Activated CD4-positive, alpha-beta memory T cell treated with anti-CD3 and anti-CD28 coated beads, Interleukin-2, amount 10 ng/mL, durations not matched to agents 7 days and 5 days (primary cell): ENCODE data around the gene PPP3CA. TPM values are rescaled to one million over a fixed set of nuclear protein-coding genes. Genes with fewer than 3 reads are reported as not detected.

Experiments
- CTCF ChIA-PET: fragments of 350-600 bp; sonication (Branson Sonifier 250); formaldehyde crosslinking; loops from one replicate; lab custom pipeline; 2021; ENCODE audit warnings: antibody characterized with exemption, inconsistent platforms; lab: Charles Lee
- POLR2A ChIA-PET: fragments of 350-600 bp; sonication (Branson Sonifier 250); formaldehyde crosslinking; loops from one replicate; lab custom pipeline; 2021; ENCODE audit warnings: antibody characterized with exemption; lab: Charles Lee
- DNase-seq: peaks from one replicate; pipeline ENCODE4 v3.0.0-alpha.2; 2020
- H3K27ac Mint-ChIP-seq: one replicate; pipeline ENCODE4 v1.8.0; 2021; ENCODE audit warnings: mild to moderate bottlenecking, mixed read lengths
- H3K27me3 Mint-ChIP-seq: one replicate; pipeline ENCODE4 v1.8.0; 2021; ENCODE audit warnings: mixed read lengths
- H3K36me3 Mint-ChIP-seq: one replicate; pipeline ENCODE4 v1.8.0; 2021; ENCODE audit warnings: low read depth, mixed read lengths
- H3K4me1 Mint-ChIP-seq: one replicate; pipeline ENCODE4 v1.8.0; 2021; ENCODE audit warnings: mixed read lengths
- H3K4me3 Mint-ChIP-seq: one replicate; pipeline ENCODE4 v1.8.0; 2021; ENCODE audit warnings: mild to moderate bottlenecking, mixed read lengths
- H3K9me3 Mint-ChIP-seq: one replicate; pipeline ENCODE4 v1.8.0; 2021; ENCODE audit warnings: mixed read lengths
- total RNA-seq, 2 experiments: library from RNA; stranded (reverse); gene quantifications; one replicate each; pipeline ENCODE4 v1.2.3, GENCODE V29; 2021

Gene PPP3CA
- total RNA-seq, 2 experiments from 2014 or later: 45.5 to 48.6 TPM

DNA sequence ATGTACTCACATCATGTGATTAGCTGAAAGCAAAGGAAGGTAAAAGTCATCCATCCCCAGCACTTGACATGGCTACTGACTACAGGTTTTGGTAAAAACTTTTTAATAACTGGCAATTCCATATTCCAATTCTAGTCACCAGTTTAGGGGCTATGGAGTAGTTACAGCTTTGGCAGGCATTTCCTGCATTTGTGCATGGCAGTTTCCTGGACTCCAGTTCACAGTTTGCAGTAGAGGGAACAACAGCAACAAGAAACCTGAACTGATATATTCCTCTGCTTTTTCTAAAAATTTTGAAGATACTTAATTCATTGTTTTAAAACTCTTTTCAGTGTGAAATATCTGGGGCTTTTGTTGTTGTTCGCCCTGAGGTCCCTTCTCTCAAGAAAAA lies 184.3 kb downstream of the PPP3CA start:
- Mint-ChIP-seq H3K9me3 (no peaks in the 10 kb centered on the region), H3K27me3 (no peaks in the 10 kb centered on the region), H3K36me3 (peaks cover 5% of the 10 kb centered on the region), H3K4me3 (no peak overlapping the region), H3K27ac (no peak overlapping the region), H3K4me1 (peaks cover 5% of the 10 kb centered on the region)
- ChIA-PET CTCF (no interaction called here), POLR2A (no interaction called here)
- no peak for DNase-seq

DNA sequence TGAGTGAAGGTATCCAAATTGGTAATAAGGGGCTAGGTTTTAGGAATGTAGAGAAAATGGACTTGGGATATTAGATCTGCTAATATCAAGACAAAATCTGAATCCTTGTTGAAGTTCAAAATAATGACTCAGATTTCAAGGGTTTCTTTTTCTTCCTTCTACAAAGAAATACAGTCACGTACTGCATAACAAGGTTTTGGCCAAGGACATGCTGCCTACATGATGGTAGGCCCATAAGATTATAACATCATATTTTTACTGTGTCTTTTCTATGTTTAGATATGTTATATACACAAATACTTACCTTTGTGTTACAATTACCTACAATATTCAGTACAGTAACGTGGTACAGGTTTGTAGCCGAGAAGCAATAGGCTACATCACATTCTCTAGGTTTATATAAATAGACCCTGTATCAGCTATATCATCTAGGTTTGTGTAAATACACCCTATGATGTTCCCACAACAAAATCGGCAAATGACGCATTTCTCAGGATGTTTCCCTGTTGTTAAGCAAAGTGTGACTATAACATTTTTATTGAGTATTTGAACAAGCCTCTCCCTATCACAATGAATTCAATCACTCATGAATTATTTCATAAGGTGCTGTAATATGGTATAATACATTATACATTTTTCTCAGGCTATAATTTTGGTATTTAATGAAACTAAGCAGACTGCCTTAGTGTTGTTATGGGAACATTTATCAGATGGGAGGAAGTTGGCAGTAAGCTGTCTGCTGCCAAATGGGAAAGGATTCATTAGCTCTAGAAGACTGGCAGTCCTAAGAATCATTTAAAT lies 186.3 kb downstream of the PPP3CA start:
- ChIA-PET CTCF (no interaction called here), POLR2A (interaction anchor here (0.6 kb wide), 1 partner anchor 275 kb away, joined by 3 read pairs; no protein-coding TSS in a partner anchor)
- DNase-seq: no peak
- Mint-ChIP-seq H3K4me1 (peaks cover 21% of the 10 kb centered on the region), H3K27me3 (no peaks in the 10 kb centered on the region), H3K36me3 (peaks cover 13% of the 10 kb centered on the region), H3K27ac (no peak overlapping the region), H3K4me3 (no peak overlapping the region), H3K9me3 (no peaks in the 10 kb centered on the region)

- no peak for DNase-seq
- no peaks in the 10 kb centered on the region for H3K27me3 Mint-ChIP-seq
These were observed 188.8 kb downstream of the PPP3CA start for GRCh38 chr4:101158507-101158906.

DNA sequence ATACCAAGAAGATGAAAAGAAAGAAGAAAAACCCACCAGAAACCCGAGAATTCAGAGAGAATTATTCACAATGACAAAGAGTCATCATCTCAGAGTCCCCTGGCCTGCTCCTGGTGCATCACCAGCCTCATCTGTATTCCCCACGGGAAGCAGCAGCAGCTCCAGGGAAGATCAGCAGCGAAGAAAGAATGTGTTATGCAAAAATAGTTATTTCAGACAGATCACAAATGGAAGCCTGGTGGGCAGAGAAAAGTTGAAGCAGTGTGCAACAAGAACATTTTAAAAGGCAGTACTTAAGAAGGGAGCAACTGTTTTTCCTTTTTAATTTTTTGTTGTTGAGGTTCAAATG lies 189.2 kb downstream of the PPP3CA start:
- H3K4me1 Mint-ChIP-seq: peaks cover 38% of the 10 kb centered on the region
- peaks cover 13% of the 10 kb centered on the region for H3K36me3 Mint-ChIP-seq
- ChIA-PET CTCF (interaction anchor here (0.8 kb wide), 1 partner anchor 211 kb away, joined by 5 read pairs; no protein-coding TSS in a partner anchor), POLR2A (interaction anchor here (0.6 to 1.8 kb wide), 2 partner anchors 137 to 1311 kb away, joined by 3 to 4 read pairs; no protein-coding TSS in a partner anchor)
- no peaks in the 10 kb centered on the region for H3K9me3 Mint-ChIP-seq
- no peaks in the 10 kb centered on the region for H3K27me3 Mint-ChIP-seq
- H3K27ac Mint-ChIP-seq: no peak overlapping the region
- H3K4me3 Mint-ChIP-seq: no peak overlapping the region
- DNase-seq: no peak

More at GRCh38 chr4:101158507-101158906, 188.8 kb downstream of the PPP3CA start:
- Mint-ChIP-seq H3K27ac (no peak overlapping the region), H3K4me1 (peaks cover 35% of the 10 kb centered on the region), H3K4me3 (no peak overlapping the region), H3K36me3 (peaks cover 13% of the 10 kb centered on the region), H3K9me3 (no peaks in the 10 kb centered on the region)
- CTCF ChIA-PET: interaction anchor here (1.2 to 1.4 kb wide), 2 partner anchors 10 to 11 kb away, joined by 4 to 6 read pairs; no protein-coding TSS in a partner anchor
- POLR2A ChIA-PET: interaction anchor here (1.8 kb wide), 1 partner anchor 138 kb away, joined by 4 read pairs; no protein-coding TSS in a partner anchor

DNA sequence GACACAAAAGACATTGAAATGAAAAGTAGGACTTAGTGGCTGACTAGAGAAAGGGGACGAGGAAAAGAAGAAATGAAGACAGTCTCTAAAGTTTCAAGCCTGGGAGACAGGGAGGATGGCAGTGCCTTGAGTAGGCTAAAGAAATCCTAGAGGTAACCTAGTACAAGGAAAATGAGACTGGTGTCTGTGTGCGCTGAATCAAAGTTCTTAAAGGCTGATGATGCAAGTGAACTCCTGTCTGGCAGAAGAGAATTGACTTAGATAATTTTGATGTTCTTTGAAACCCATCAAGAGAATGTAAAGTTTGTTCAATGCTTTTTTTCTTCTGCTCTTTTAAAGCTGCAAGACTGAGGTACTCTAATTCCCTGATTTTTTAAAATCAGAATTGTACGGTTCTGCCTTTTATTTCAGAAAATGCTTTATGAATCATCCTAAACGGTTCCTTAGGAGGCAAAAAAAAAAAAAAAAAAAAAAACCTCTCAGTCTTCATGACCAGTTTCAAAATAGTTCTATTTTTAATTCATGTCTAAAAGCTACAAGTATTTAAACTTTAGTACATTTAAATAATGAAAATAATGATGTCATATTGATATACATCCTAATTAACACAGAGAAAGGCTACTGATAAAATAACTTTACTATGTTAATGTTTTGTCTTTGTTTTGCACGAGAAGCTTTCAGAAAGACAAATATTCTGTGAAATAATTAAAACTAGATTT lies 189.8 kb downstream of the PPP3CA start:
- POLR2A ChIA-PET: interaction anchor here (0.6 to 1.8 kb wide), 2 partner anchors 137 to 1310 kb away, joined by 3 to 4 read pairs; no protein-coding TSS in a partner anchor

DNA sequence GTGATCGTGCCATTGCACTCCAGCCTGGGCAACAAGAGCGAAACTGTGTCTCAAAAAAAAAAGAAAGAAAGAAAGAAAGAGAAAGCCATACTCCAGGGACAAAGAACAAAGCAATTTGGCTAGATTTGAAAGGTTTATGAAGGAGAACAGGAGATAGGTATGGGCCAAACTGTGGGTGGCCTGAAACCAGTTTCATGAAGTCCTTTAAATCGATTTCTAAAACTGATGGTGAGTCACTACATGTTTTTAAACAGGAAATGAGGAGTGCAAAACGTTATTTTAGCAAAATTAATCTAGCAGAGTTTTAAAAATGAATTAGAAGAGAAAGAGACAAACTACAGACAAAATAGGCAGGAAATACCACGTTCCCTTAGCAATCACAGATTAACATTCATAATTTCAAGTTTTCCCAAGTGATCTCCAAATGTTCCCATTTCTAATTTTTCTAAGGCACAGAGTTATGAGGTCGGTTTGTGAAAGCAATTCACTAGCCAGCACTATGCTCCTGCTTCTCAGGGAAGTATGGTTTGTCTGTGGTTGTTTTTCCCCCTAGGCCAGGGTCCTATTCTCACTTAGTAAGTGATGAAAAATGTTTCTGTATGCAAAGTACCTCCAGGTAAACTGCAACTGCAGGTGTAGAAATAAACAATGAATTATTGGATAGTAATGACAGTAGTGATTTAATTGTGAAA lies 190.6 kb downstream of the PPP3CA start:
- DNase-seq: no peak
- Mint-ChIP-seq H3K4me1 (peaks cover 38% of the 10 kb centered on the region), H3K4me3 (no peak overlapping the region), H3K36me3 (peaks cover 19% of the 10 kb centered on the region), H3K9me3 (no peaks in the 10 kb centered on the region), H3K27ac (peak overlapping the region; percentile 66), H3K27me3 (no peaks in the 10 kb centered on the region)
- POLR2A ChIA-PET: interaction anchor here (1.8 kb wide), 1 partner anchor 136 kb away, joined by 4 read pairs; no protein-coding TSS in a partner anchor
- CTCF ChIA-PET: no interaction called here

More for the DNA sequence above, 189.8 kb downstream of the PPP3CA start:
- CTCF ChIA-PET: interaction anchor here (0.8 kb wide), 1 partner anchor 212 kb away, joined by 5 read pairs; no protein-coding TSS in a partner anchor
- Mint-ChIP-seq H3K9me3 (no peaks in the 10 kb centered on the region), H3K27me3 (no peaks in the 10 kb centered on the region), H3K4me1 (peaks cover 38% of the 10 kb centered on the region), H3K27ac (peak overlapping the region; percentile 21), H3K4me3 (no peak overlapping the region), H3K36me3 (peaks cover 17% of the 10 kb centered on the region)
- DNase-seq: no peak

GRCh38 chr4:101155945-101156344 lies 191.4 kb downstream of the PPP3CA start:
- no peaks in the 10 kb centered on the region for H3K9me3 Mint-ChIP-seq
- peaks cover 38% of the 10 kb centered on the region for H3K4me1 Mint-ChIP-seq
- CTCF ChIA-PET: interaction anchor here (1.2 kb wide), 1 partner anchor 13 kb away, joined by 4 read pairs; no protein-coding TSS in a partner anchor
- H3K4me3 Mint-ChIP-seq: no peak overlapping the region
- POLR2A ChIA-PET: no interaction called here
- peaks cover 14% of the 10 kb centered on the region for H3K36me3 Mint-ChIP-seq
- no peaks in the 10 kb centered on the region for H3K27me3 Mint-ChIP-seq
- peak overlapping the region; percentile 65 for H3K27ac Mint-ChIP-seq
- DNase-seq: no peak

DNA sequence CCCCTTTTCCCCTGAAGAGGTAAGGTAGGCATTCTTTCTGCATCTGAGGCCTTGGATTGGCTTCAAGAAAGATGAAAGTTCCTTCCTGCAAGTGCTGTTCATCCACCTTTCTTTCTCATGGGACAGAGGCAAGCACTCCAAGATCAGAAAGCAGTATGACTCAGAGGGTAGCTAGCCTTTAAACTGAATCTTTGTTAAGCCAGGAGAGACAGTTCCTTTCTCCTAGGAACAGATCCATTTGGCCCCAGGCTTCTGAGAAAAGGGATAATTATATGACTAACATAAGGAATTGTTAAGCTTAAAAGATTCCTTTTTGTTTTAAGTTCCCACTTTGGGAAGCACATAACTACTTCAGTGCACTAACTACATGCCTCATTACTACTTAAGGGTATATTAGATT lies 192.0 kb downstream of the PPP3CA start:
- no peak overlapping the region for H3K27ac Mint-ChIP-seq
- ChIA-PET POLR2A (no interaction called here), CTCF (interaction anchor here (1.2 kb wide), 1 partner anchor 14 kb away, joined by 4 read pairs; no protein-coding TSS in a partner anchor)
- H3K9me3 Mint-ChIP-seq: no peaks in the 10 kb centered on the region
- peaks cover 14% of the 10 kb centered on the region for H3K36me3 Mint-ChIP-seq
- H3K4me1 Mint-ChIP-seq: peaks cover 38% of the 10 kb centered on the region
- no peak overlapping the region for H3K4me3 Mint-ChIP-seq
- no peaks in the 10 kb centered on the region for H3K27me3 Mint-ChIP-seq
- DNase-seq: no peak

DNA sequence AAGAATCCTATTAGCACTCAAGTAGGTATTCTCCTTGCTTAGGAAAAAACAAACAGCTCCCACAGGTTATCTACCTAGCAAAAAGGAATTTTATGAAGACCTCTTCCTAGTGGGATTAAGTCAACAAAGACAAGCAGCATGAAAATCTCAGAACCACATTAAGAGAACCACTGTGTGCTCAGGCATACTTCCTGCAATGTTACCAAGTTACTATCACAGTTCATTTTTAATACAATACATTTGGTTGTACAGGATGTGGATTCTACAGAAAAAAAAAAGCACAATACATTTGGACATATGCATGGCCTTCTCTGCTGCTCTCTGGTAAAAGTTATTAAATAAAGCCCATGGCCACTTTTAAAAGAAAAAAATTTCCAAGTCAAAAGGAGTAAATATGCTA lies 193.7 kb downstream of the PPP3CA start:
- Mint-ChIP-seq H3K9me3 (no peaks in the 10 kb centered on the region), H3K27me3 (no peaks in the 10 kb centered on the region), H3K4me3 (no peak overlapping the region), H3K36me3 (peaks cover 14% of the 10 kb centered on the region), H3K4me1 (peaks cover 38% of the 10 kb centered on the region), H3K27ac (no peak overlapping the region)
- ChIA-PET POLR2A (no interaction called here), CTCF (no interaction called here)
- no peak for DNase-seq

GRCh38 chr4:101152521-101152920 lies 194.8 kb downstream of the PPP3CA start:
- no peak overlapping the region for H3K27ac Mint-ChIP-seq
- H3K4me3 Mint-ChIP-seq: no peak overlapping the region
- H3K36me3 Mint-ChIP-seq: peaks cover 14% of the 10 kb centered on the region
- no peaks in the 10 kb centered on the region for H3K27me3 Mint-ChIP-seq
- POLR2A ChIA-PET: no interaction called here
- CTCF ChIA-PET: no interaction called here
- H3K9me3 Mint-ChIP-seq: no peaks in the 10 kb centered on the region
- DNase-seq: no peak
- H3K4me1 Mint-ChIP-seq: peaks cover 35% of the 10 kb centered on the region

GRCh38 chr4:101148551-101148950 lies 198.8 kb downstream of the PPP3CA start:
- ChIA-PET POLR2A (no interaction called here), CTCF (interaction anchor here (1.8 kb wide), 1 partner anchor 10 kb away, joined by 6 read pairs; no protein-coding TSS in a partner anchor)
- H3K4me3 Mint-ChIP-seq: no peak overlapping the region
- no peaks in the 10 kb centered on the region for H3K27me3 Mint-ChIP-seq
- peaks cover 3% of the 10 kb centered on the region for H3K4me1 Mint-ChIP-seq
- no peaks in the 10 kb centered on the region for H3K9me3 Mint-ChIP-seq
- H3K27ac Mint-ChIP-seq: no peak overlapping the region
- DNase-seq: no peak
- H3K36me3 Mint-ChIP-seq: peaks cover 6% of the 10 kb centered on the region

DNA sequence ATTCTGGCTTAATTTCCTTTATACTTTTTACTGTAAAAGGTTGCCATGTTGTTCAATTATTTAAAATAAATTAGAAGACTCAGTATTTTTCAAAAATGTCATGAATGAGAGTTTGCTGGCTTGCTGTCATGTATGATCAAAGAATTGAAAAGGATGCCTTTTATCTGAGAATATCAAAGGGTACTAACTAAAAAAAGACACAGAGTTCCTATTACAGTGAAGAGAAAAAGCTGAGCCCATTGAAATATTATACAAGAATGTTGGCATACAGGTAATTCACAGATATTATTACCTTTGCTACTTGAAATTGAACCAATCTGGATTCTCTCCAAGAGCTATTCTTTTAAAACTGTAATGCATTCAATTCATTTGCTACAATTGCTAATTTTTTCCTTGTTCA lies 200.0 kb downstream of the PPP3CA start:
- Mint-ChIP-seq H3K4me1 (peaks cover 5% of the 10 kb centered on the region), H3K27me3 (no peaks in the 10 kb centered on the region), H3K4me3 (no peak overlapping the region), H3K27ac (no peak overlapping the region), H3K9me3 (no peaks in the 10 kb centered on the region), H3K36me3 (peaks cover 5% of the 10 kb centered on the region)
- CTCF ChIA-PET: interaction anchor here (1.8 kb wide), 1 partner anchor 12 kb away, joined by 6 read pairs; no protein-coding TSS in a partner anchor
- DNase-seq: no peak
- POLR2A ChIA-PET: no interaction called here
